ENCODE data around the gene TBPL1.

DNA sequence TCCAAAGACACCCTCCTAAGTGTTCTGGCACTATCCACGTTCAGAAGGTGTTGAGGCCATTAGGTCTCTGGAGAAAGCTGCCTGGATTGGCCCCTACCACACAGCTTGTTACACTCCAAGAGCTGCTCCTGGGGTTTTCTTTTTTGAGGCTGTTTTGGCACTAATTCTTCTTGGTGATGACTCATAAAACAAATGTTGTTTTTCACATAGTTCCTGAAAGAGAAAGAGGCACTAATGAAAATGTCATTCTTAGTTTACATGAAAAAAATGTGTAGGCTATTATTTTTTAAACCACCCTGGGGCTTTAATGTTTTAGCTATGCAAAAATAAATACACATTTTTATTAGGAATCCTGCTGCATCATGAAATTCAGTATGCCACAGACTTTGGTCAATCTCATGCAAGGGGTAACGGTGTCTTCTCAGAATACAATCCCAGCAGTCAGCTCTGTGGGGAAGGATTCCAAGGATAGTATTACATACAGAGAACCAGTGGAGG, 38.1 kb downstream of the TBPL1 start:
- no peak for TF ChIP-seq CTCF (IDR thresholded peaks at IDR 0.05)
- TF ChIP-seq EP300 (IDR thresholded peaks at IDR 0.05), result no peak
- TF ChIP-seq POLR2A (IDR thresholded peaks at IDR 0.05), result no peak
